Trophoblast cell (in vitro differentiated cells and primary cell): ENCODE results near the gene DERA.
A peak's percentile ranks its signal among the peaks of the same experiment; 100 is the strongest.

ENCODE experiments used
- DNase-seq, 2 donors: peaks; one replicate each; pipeline ENCODE4 v3.0.0-alpha.2; 2016
- H2AFZ ChIP-seq: 2 replicates; pipeline ENCODE4 v1.6.1; 2013; ENCODE audit warnings: low read length, moderate library complexity, mild to moderate bottlenecking; ENCODE audit not compliant: insufficient read depth, poor library complexity
- H2AK5ac ChIP-seq: 2 replicates; pipeline ENCODE4 v1.6.1; 2013; ENCODE audit warnings: mild to moderate bottlenecking, low read length
- H2BK120ac ChIP-seq: 2 replicates; pipeline ENCODE4 v1.6.1; 2013; ENCODE audit warnings: low read length, mild to moderate bottlenecking, moderate library complexity; ENCODE audit not compliant: insufficient read depth, poor library complexity
- H2BK12ac ChIP-seq: 2 replicates; pipeline ENCODE4 v1.6.1; 2013; ENCODE audit warnings: mild to moderate bottlenecking, low read length, moderate library complexity
- H2BK5ac ChIP-seq: 2 replicates; pipeline ENCODE4 v1.6.1; 2013; ENCODE audit warnings: low read length, low read depth, moderate library complexity, mild to moderate bottlenecking; ENCODE audit not compliant: poor library complexity
- H3K14ac ChIP-seq: 2 replicates; pipeline ENCODE4 v1.6.1; 2013; ENCODE audit warnings: mild to moderate bottlenecking, low read length
- H3K18ac ChIP-seq: 2 replicates; pipeline ENCODE4 v1.6.1; 2013; ENCODE audit warnings: mild to moderate bottlenecking, low read length
- H3K23ac ChIP-seq: 2 replicates; pipeline ENCODE4 v1.6.1; 2013; ENCODE audit warnings: low read length
- H3K27ac ChIP-seq: 2 replicates; pipeline ENCODE4 v1.5.1; 2013; ENCODE audit warnings: low read depth, mild to moderate bottlenecking, inconsistent platforms, low read length, moderate library complexity
- H3K27me3 ChIP-seq: 2 replicates; pipeline ENCODE4 v1.6.1; 2013; ENCODE audit warnings: inconsistent platforms, mild to moderate bottlenecking, low read length, moderate library complexity; ENCODE audit not compliant: insufficient read depth
- H3K36me3 ChIP-seq, 2 experiments: 1 replicate in 1 of 2; 2 replicates in 1 of 2; pipeline ENCODE4 v1.6.1; 2013; ENCODE audit warnings: low read length in 2 of 2, mild to moderate bottlenecking in 2 of 2, moderate library complexity in 1 of 2; ENCODE audit not compliant: insufficient read depth in 2 of 2, control insufficient read depth in 1 of 2
- H3K4ac ChIP-seq: 2 replicates; pipeline ENCODE4 v1.6.1; 2013; ENCODE audit warnings: low read depth, mild to moderate bottlenecking, low read length, moderate library complexity
- H3K4me1 ChIP-seq, 2 experiments: 1 replicate in 1 of 2; 2 replicates in 1 of 2; pipeline ENCODE4 v1.6.1; 2013; ENCODE audit warnings: low read length in 2 of 2, mild to moderate bottlenecking in 2 of 2, moderate library complexity in 1 of 2; ENCODE audit not compliant: insufficient read depth in 2 of 2, control insufficient read depth in 1 of 2
- H3K4me2 ChIP-seq: 2 replicates; pipeline ENCODE4 v1.6.1; 2013; ENCODE audit warnings: inconsistent platforms, mild to moderate bottlenecking, low read length, moderate library complexity
- H3K4me3 ChIP-seq: 2 replicates; pipeline ENCODE4 v1.5.1; 2013; ENCODE audit warnings: mild to moderate bottlenecking, low read depth, low read length, inconsistent platforms
- H3K79me1 ChIP-seq: one replicate; pipeline ENCODE4 v1.6.1; 2013; ENCODE audit warnings: low read length
- H3K79me2 ChIP-seq: 2 replicates; pipeline ENCODE4 v1.6.1; 2013; ENCODE audit warnings: low read length, mild to moderate bottlenecking; ENCODE audit not compliant: control insufficient read depth, insufficient read depth, poor library complexity
- H3K9ac ChIP-seq: 2 replicates; pipeline ENCODE4 v1.6.1; 2013; ENCODE audit warnings: mild to moderate bottlenecking, low read length
- H3K9me3 ChIP-seq: 2 replicates; pipeline ENCODE4 v1.6.1; 2013; ENCODE audit warnings: low read depth, mild to moderate bottlenecking, control low read depth, inconsistent platforms, low read length; ENCODE audit not compliant: insufficient read depth
- H4K12ac ChIP-seq: 2 replicates; pipeline ENCODE4 v1.6.1; 2013; ENCODE audit warnings: low read depth, mild to moderate bottlenecking, low read length, moderate library complexity
- H4K8ac ChIP-seq: 2 replicates; pipeline ENCODE4 v1.6.1; 2013; ENCODE audit warnings: low read depth, mild to moderate bottlenecking, low read length, moderate library complexity
- H4K91ac ChIP-seq: one replicate; pipeline ENCODE4 v1.6.1; 2013; ENCODE audit warnings: low read depth, mild to moderate bottlenecking, low read length, moderate library complexity
- WGBS: extraction: QIAGEN DNeasy Blood & Tissue Kit; methylation state at CpG from one replicate; pipeline ENCODE4 v1.1.7; 2013; ENCODE audit warnings: missing lambda C conversion rate; ENCODE audit not compliant: insufficient read length, insufficient coverage; ENCODE audit errors: extremely low coverage; 5-methylcytosine and 5-hydroxymethylcytosine counted together

Gene DERA

GRCh38 chr12:15933751-15934150 lies 22.6 kb downstream of the DERA start:
- H3K4me1 ChIP-seq, result peaks cover 0 to 7% of the 10 kb centered on the region in 2 experiments
- no peak overlapping the region for H3K14ac ChIP-seq
- H4K8ac ChIP-seq, result no peak overlapping the region
- H2BK12ac ChIP-seq, result no peak overlapping the region
- H2AFZ ChIP-seq, result no peak overlapping the region
- H2AK5ac ChIP-seq, result no peak overlapping the region
- no peak overlapping the region for H3K18ac ChIP-seq
- WGBS, result no CpG with 5 or more reads among the region's 3 CpGs
- H2BK5ac ChIP-seq, result no peak overlapping the region
- no peak overlapping the region for H3K27ac ChIP-seq
- H3K4me3 ChIP-seq, result no peak overlapping the region
- peaks cover 0 to 2% of the 10 kb centered on the region in 2 experiments for H3K36me3 ChIP-seq
- no peaks in the 10 kb centered on the region for H3K27me3 ChIP-seq
- H3K79me2 ChIP-seq, result no peaks in the 10 kb centered on the region
- no peak overlapping the region for H4K12ac ChIP-seq
- no peak overlapping the region for H4K91ac ChIP-seq
- H3K4me2 ChIP-seq, result no peak overlapping the region
- DNase-seq, result no peak
- H2BK120ac ChIP-seq, result no peak overlapping the region
- H3K9me3 ChIP-seq, result no peaks in the 10 kb centered on the region
- no peak overlapping the region for H3K4ac ChIP-seq
- peaks cover 3% of the 10 kb centered on the region for H3K79me1 ChIP-seq
- H3K23ac ChIP-seq, result no peak overlapping the region
- H3K9ac ChIP-seq, result no peak overlapping the region

GRCh38 chr12:15936751-15937150 lies 25.6 kb downstream of the DERA start:
- H2BK5ac ChIP-seq, result peak overlapping the region; percentile 52
- no peak overlapping the region for H2AFZ ChIP-seq
- no peak overlapping the region for H3K9ac ChIP-seq
- H2AK5ac ChIP-seq, result no peak overlapping the region
- no peaks in the 10 kb centered on the region for H3K27me3 ChIP-seq
- H3K27ac ChIP-seq, result no peak overlapping the region
- peaks cover 0 to 2% of the 10 kb centered on the region in 2 experiments for H3K36me3 ChIP-seq
- H4K12ac ChIP-seq, result no peak overlapping the region
- H2BK12ac ChIP-seq, result no peak overlapping the region
- peaks cover 0 to under 1% of the 10 kb centered on the region in 2 experiments for H3K4me1 ChIP-seq
- WGBS, result no CpG with 5 or more reads among the region's 3 CpGs
- no peak overlapping the region for H3K4ac ChIP-seq
- peak in 1 of 2 donors; percentile 35 for DNase-seq
- H4K8ac ChIP-seq, result no peak overlapping the region
- H3K4me3 ChIP-seq, result no peak overlapping the region
- no peak overlapping the region for H3K23ac ChIP-seq
- no peak overlapping the region for H3K4me2 ChIP-seq
- H3K9me3 ChIP-seq, result no peaks in the 10 kb centered on the region
- H4K91ac ChIP-seq, result peak overlapping the region; percentile 17
- H3K14ac ChIP-seq, result no peak overlapping the region
- no peaks in the 10 kb centered on the region for H3K79me2 ChIP-seq
- H2BK120ac ChIP-seq, result no peak overlapping the region
- peaks cover 3% of the 10 kb centered on the region for H3K79me1 ChIP-seq
- H3K18ac ChIP-seq, result no peak overlapping the region

- Histone ChIP-seq H3K14ac (no peak overlapping the region), H2AFZ (no peak overlapping the region), H3K79me1 (peaks cover 3% of the 10 kb centered on the region), H3K27me3 (no peaks in the 10 kb centered on the region), H3K18ac (no peak overlapping the region), H2BK120ac (no peak overlapping the region), H3K4ac (no peak overlapping the region), H4K12ac (no peak overlapping the region), H3K36me3 (no peaks in the 10 kb centered on the region), H3K23ac (no peak overlapping the region), H2BK12ac (no peak overlapping the region), H3K4me3 (no peak overlapping the region), H3K4me1 (peaks cover 0 to 1% of the 10 kb centered on the region in 2 experiments), H4K8ac (no peak overlapping the region), H3K9ac (no peak overlapping the region), H2AK5ac (no peak overlapping the region), H3K27ac (no peak overlapping the region), H4K91ac (no peak overlapping the region), H3K79me2 (no peaks in the 10 kb centered on the region), H3K9me3 (no peaks in the 10 kb centered on the region), H2BK5ac (no peak overlapping the region), H3K4me2 (no peak overlapping the region)
- DNase-seq, result no peak
Observed at GRCh38 chr12:15937902-15938301, 26.8 kb downstream of the DERA start.

GRCh38 chr12:15939111-15939510 lies 28.0 kb downstream of the DERA start:
- H4K91ac ChIP-seq, result no peak overlapping the region
- no peak overlapping the region for H3K4ac ChIP-seq
- H3K14ac ChIP-seq, result no peak overlapping the region
- peaks cover 3% of the 10 kb centered on the region for H3K79me1 ChIP-seq
- no peak overlapping the region for H2BK5ac ChIP-seq
- no peak overlapping the region for H2BK12ac ChIP-seq
- H2BK120ac ChIP-seq, result no peak overlapping the region
- no peak overlapping the region for H3K23ac ChIP-seq
- no peak overlapping the region for H2AK5ac ChIP-seq
- peaks cover 0 to 1% of the 10 kb centered on the region in 2 experiments for H3K4me1 ChIP-seq
- H3K4me3 ChIP-seq, result no peak overlapping the region
- no peak overlapping the region for H3K9ac ChIP-seq
- H3K27ac ChIP-seq, result no peak overlapping the region
- no peak overlapping the region for H3K4me2 ChIP-seq
- no peaks in the 10 kb centered on the region for H3K9me3 ChIP-seq
- no peaks in the 10 kb centered on the region for H3K36me3 ChIP-seq
- WGBS, result no CpG with 5 or more reads among the region's 1 CpG
- H3K18ac ChIP-seq, result no peak overlapping the region
- H3K27me3 ChIP-seq, result no peaks in the 10 kb centered on the region
- no peak for DNase-seq
- H4K8ac ChIP-seq, result no peak overlapping the region
- H4K12ac ChIP-seq, result no peak overlapping the region
- no peak overlapping the region for H2AFZ ChIP-seq
- no peaks in the 10 kb centered on the region for H3K79me2 ChIP-seq
